GM10847 (cell line): ENCODE data around the gene UXS1.

Experiments
- POLR2A ChIP-seq: IDR thresholded peaks from 2 replicates; pipeline ENCODE4 v1.6.1; 2011; ENCODE audit not compliant: insufficient read length; ENCODE audit errors: extremely low read depth

Gene UXS1

DNA sequence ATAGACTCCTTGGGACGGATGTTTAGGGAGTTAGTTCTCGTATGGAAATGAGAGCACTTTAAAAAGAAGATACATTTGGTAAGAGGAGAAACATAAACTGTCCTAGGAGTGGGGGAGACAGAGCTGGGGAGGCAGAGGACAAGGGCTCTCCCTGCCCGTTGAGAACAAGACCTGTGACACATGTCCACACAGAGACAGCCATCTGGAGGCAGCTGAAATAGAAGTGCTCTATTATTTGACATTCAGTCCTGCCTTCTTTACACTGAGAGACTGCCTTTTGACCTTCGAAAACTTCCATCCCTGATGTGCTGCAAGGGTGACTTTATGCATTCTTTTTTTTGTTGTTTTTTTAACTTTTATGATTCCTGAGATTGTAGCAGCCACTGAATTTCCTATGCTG, 150.1 kb downstream of the UXS1 start:
- TF ChIP-seq POLR2A, result no peak
